HG03558 (cell line): ENCODE results near the gene IAH1.
"Not testable (repeated sequence)": the region's sequence is repeated elsewhere in the genome, so short reads cannot be mapped to it uniquely, and the experiment has no call there.

ENCODE experiments used
- ATAC-seq: cut with Tn5 transposase; IDR thresholded peaks from one replicate; pipeline ENCODE4 v1.9.1; 2021; ENCODE audit warnings: moderate number of reproducible peaks; ENCODE audit not compliant: unreplicated experiment; ENCODE audit errors: extremely low read depth

Gene IAH1

DNA sequence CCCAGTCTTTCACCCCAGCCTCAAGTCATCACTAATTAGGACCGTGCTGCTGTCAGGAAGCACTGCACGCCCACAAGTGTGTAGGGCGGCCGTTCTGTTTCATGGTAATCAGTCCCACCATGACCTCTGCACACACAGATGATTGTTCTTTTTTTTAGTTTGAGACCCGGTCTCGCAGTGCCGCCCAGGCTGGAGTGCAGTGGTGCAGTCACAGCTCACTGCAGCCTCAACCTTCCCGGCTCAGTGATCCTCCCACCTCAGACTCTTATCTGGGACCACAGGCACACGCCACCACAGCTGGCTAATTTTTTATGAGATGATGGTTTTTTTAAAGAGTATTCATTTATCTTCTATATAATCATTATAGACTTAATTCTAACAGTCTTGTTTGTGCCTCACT lies 1.8 kb upstream of the IAH1 start:
- no peak for ATAC-seq

DNA sequence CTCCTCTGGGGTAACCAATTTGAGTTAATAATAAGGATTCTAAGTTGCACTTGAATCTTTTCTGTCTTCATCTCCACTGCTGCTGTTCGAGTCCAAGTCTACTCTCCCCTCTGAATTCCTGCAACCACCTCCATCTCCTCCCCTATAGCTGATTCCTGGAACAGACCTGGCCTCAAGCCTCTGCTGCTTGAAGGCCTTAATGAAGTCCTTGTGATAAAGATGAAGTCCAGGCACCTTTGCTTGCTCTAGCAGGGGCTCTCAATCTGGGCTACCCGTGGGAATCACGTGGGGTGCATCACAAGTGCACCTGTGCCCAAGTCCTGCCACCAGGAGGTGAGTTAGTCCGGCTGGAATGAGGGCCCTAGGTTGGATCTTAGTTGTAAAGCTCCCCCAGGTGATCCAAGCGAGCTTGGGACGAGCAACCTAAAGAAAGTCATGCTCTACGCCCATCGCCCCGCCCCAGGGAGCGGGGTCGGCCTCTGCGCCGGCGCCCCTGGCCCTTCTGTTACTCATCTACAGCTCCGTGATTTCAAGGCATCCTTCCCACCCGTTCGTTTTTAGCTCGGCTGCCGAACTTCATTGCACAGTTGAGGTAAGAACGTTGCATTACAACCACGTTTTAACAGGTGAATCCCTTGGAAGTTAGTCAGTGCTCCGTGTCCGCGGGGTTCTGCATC lies 905 bp upstream of the IAH1 start:
- ATAC-seq, result no peak

- peak; percentile 6 for ATAC-seq
These were observed 378 bp upstream of the IAH1 start for GRCh38 chr2:9473985-9474360.

DNA sequence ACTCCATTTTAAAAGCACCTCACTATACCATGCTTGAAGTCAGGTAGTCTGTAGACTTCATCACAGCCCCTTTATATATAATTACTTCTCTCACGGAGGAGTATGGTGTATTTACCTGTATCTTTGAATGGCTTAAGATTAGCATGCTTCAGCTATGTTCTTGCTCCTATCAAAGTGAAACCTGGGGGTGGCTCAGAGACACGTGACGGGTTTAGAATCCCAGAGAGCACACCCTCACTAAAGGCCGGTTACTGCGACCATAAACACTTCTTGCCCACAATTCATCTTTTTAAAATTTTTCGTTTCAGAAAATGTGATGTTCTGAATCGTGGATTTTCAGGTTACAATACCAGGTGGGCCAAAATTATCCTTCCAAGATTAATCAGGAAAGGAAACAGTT lies 3.6 kb downstream of the IAH1 start:
- ATAC-seq, result no peak

GRCh38 chr2:9478526-9478925 lies 4.2 kb downstream of the IAH1 start:
- ATAC-seq, result no peak

GRCh38 chr2:9480157-9480556 lies 5.8 kb downstream of the IAH1 start:
- no peak for ATAC-seq

GRCh38 chr2:9483107-9483506 lies 8.8 kb downstream of the IAH1 start:
- ATAC-seq, result no peak

- no peak for ATAC-seq
These were observed 10.2 kb downstream of the IAH1 start for GRCh38 chr2:9484533-9484932.

DNA sequence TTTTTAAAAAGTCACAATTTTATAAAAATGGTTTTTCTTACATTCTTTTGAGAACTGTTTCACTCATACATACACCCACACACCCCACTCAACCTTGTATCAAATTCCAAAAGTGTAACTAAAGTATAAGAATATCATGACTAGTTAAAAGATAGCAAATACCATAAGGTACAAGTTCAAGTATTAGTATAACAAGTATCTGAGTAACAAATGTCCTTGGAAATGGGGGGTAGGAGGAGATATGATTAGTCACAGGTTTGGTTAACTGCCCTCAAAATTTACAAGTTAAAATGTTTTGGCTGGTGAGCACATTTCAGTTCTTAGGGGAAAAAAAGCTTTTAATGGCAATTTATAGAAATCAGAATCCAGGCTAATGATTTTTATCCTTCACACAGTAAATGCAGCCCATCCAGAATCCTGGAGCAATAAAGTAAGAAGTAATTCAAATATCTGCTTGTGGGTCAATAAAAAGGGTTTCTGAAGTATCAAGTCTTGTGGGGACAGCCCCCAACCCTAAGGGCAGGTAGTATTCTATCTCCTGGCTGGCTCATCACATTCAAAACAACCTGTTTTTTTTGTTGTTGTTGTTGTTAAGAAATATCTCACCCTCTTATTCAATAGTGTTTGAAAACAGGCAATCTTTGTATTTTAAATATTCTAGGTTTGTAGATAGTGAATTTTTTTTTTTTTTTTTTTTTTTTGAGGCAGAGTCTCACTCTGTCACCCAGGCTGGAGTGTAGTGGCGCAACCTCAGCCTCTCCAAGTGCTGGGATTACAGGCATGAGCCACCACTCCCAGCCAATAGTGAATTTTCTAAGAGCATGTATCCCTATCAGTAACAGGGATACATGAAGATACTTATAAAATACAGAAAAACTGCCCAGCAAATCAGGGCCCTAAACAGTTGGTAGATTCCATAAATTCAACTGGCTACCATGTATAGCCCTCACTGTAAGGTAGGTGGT lies 14.5 kb downstream of the IAH1 start:
- no peak for ATAC-seq

GRCh38 chr2:9490789-9491188 lies 16.4 kb downstream of the IAH1 start:
- ATAC-seq, result no peak

DNA sequence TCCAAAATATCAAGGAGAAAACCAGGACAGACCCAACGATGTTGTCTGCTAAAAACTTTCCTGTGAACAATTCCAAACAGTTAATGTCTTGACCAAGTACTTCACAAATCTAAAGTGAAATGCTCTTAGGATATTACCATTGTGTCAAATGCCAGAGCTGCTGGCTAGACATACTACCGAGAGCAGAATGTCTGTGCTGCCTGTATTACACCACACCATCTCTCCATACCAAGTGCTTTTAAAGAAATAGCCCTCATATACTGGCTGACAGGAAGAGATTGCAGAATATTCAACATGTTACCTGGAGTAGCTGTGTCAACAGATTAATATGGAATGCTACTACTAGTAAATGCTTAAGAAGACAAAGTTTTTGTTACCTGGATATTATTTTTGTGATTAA lies 18.6 kb downstream of the IAH1 start:
- no peak for ATAC-seq

GRCh38 chr2:9493478-9493877 lies 19.1 kb downstream of the IAH1 start:
- ATAC-seq, result no peak

DNA sequence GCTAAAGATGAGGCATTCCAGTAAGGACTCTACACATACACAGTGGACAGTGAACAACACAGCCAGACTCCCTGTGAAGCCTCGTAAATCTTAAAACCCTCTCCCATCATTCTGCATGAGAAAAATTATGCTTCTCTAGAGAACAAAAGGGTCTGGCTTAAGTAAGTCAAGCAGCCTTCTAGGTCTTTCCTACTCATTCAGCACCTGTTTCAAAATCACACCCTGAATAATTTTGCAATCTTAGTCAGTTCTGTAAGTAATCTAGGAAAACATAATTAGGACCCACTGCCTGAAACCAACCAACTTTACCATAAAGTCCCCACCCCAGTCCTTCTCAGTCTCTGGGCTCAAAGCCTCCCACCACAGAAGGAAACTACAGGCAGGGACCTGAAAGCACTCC lies 19.7 kb downstream of the IAH1 start:
- ATAC-seq, result no peak

- ATAC-seq, result no peak
These were observed 22.7 kb downstream of the IAH1 start for GRCh38 chr2:9497017-9497416.

DNA sequence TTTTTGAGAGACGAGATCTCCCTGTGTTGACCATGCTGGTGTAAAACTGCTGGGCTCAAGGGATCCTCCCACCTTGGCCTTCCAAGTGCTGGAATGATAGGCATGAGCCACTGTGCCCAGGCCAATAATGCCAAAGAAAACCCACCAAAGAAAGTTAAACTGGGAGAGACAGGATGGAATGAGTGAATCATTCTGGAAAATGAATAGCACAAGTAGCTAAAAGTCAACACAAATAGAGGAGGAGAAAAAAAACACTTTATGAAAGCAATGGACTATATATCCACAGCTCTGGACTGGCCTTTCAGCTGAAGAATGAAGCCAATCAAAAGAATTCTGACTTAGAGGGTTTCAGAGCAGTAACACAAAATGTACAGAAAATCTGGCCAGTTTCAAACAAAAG lies 23.9 kb downstream of the IAH1 start:
- no peak for ATAC-seq

DNA sequence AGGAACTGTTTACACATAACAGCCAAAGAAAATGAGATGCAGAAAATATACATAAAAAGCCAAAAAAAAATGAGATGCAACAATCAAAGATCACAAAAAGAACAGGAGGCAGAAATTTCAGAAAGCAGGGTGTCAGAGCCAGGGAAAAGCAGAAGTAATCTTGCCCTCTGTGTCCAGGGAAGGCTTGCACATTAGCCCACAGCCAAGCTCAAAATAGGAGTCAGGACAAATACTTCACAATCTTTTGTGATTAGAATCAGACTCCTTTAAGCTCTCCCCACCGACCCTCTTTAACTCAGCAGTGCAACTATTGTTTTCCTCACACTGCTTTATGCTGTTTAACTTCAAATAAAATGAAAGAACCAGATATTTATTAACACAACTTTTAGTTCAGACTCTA lies 34.6 kb downstream of the IAH1 start:
- ATAC-seq, result no peak

DNA sequence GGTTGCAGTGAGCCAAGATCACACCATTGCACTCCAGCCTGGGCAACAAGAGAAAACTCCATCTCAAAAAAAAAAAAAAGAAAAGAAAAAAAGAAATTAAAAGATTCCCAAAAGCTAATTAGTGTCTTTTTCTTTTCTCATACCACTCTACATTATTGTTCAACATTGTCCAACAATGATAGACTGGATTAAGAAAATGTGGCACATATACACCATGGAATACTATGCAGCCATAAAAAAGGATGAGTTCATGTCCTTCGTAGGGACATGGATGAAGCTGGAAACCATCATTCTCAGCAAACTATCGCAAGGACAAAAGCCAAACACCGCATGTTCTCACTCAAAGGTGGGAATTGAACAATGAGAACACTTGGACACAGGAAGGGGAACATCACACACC lies 39.6 kb downstream of the IAH1 start:
- not testable (repeated sequence) for ATAC-seq

- no peak for ATAC-seq
These were observed 42.9 kb downstream of the IAH1 start for GRCh38 chr2:9517118-9517782.

GRCh38 chr2:9518163-9518562 lies 43.8 kb downstream of the IAH1 start:
- ATAC-seq, result no peak

- no peak for ATAC-seq
These were observed 44.4 kb downstream of the IAH1 start for GRCh38 chr2:9518780-9519179.

DNA sequence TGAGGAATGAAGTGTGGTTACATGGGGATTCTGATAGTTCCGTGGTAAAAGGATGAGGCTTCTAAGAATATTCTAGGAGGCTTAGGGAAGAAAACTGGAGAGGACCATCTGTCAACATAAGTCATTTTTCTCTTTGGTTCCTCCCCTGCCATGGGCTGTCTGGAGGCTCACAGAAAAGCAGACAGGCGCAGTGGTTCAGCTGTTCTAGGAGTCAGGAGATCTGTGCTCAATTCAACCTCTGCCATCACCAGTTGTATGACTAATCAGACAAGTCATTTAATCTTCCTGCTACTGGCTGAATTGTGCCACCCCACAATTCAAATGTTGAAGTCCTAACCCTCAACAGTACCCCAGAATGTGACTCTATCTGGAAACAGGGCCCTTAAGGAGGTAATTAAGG lies 44.9 kb downstream of the IAH1 start:
- ATAC-seq, result no peak
